Astrocyte (in vitro differentiated cells and primary cell): ENCODE measurements around the gene NDST3. TPM values are rescaled to one million over a fixed set of nuclear protein-coding genes. Genes with fewer than 3 reads are reported as not detected.

Experiments
- DNase-seq: peaks from one replicate; pipeline ENCODE4 v3.0.0-alpha.2; 2010; ENCODE audit warnings: low read depth
- FAIRE-seq: peaks from 2 replicates; lab custom pipeline; 2011; peaks lifted over from hg19 to GRCh38; lab: Jason Lieb, UNC
- H2AFZ ChIP-seq: 2 replicates; pipeline ENCODE4 v1.6.0; 2012; ENCODE audit warnings: low read depth, low read length, inconsistent platforms
- H3K27ac ChIP-seq: 2 replicates; pipeline ENCODE4 v1.5.1; 2011; ENCODE audit warnings: low read depth, low read length, inconsistent platforms
- H3K27me3 ChIP-seq: 2 replicates; pipeline ENCODE4 v1.6.0; 2011; ENCODE audit warnings: low read length, inconsistent platforms; ENCODE audit not compliant: insufficient read depth
- H3K36me3 ChIP-seq: 2 replicates; pipeline ENCODE4 v1.5.1; 2011; ENCODE audit warnings: low read length, inconsistent platforms; ENCODE audit not compliant: insufficient read depth
- H3K4me1 ChIP-seq: 2 replicates; pipeline ENCODE4 v1.5.1; 2011; ENCODE audit warnings: low read length, inconsistent platforms; ENCODE audit not compliant: insufficient read depth
- H3K4me2 ChIP-seq: 2 replicates; pipeline ENCODE4 v1.6.0; 2012; ENCODE audit warnings: low read length, inconsistent platforms
- H3K4me3 ChIP-seq: 2 replicates; pipeline ENCODE4 v1.5.1; 2011; ENCODE audit warnings: low read depth, mild to moderate bottlenecking, low read length, inconsistent platforms; ENCODE audit not compliant: insufficient read depth
- H3K79me2 ChIP-seq: 2 replicates; pipeline ENCODE4 v1.6.0; 2012; ENCODE audit warnings: mild to moderate bottlenecking, low read length, inconsistent platforms; ENCODE audit not compliant: insufficient read depth
- H3K9ac ChIP-seq: 2 replicates; pipeline ENCODE4 v1.6.0; 2012; ENCODE audit warnings: mild to moderate bottlenecking, low read length, inconsistent platforms
- H3K9me3 ChIP-seq: 2 replicates; pipeline ENCODE4 v1.5.1; 2012; ENCODE audit warnings: low read depth, mild to moderate bottlenecking, low read length, inconsistent platforms; ENCODE audit not compliant: insufficient read depth
- H4K20me1 ChIP-seq: 2 replicates; pipeline ENCODE4 v1.6.0; 2012; ENCODE audit warnings: low read length, inconsistent platforms; ENCODE audit not compliant: insufficient read depth
- H3K27ac Mint-ChIP-seq: one replicate; pipeline ENCODE4 v1.8.0; 2021; ENCODE audit warnings: mild to moderate bottlenecking, mixed read lengths; ENCODE audit not compliant: unreplicated experiment
- H3K27me3 Mint-ChIP-seq: one replicate; pipeline ENCODE4 v1.8.0; 2021; ENCODE audit warnings: low read depth, mixed read lengths; ENCODE audit not compliant: unreplicated experiment
- H3K36me3 Mint-ChIP-seq: one replicate; pipeline ENCODE4 v1.8.0; 2021; ENCODE audit warnings: low read depth, mixed read lengths; ENCODE audit not compliant: unreplicated experiment
- H3K4me1 Mint-ChIP-seq: one replicate; pipeline ENCODE4 v1.8.0; 2021; ENCODE audit warnings: low read depth, mixed read lengths; ENCODE audit not compliant: unreplicated experiment
- H3K4me3 Mint-ChIP-seq: one replicate; pipeline ENCODE4 v1.8.0; 2021; ENCODE audit warnings: mild to moderate bottlenecking, moderate library complexity, mixed read lengths; ENCODE audit not compliant: unreplicated experiment
- H3K9me3 Mint-ChIP-seq: one replicate; pipeline ENCODE4 v1.8.0; 2021; ENCODE audit warnings: mild to moderate bottlenecking, mixed read lengths; ENCODE audit not compliant: unreplicated experiment
- CTCF ChIP-seq: IDR thresholded peaks from 2 replicates; pipeline ENCODE4 v1.5.1; 2011; ENCODE audit warnings: low read depth, mild to moderate bottlenecking, inconsistent platforms, low read length, moderate library complexity; ENCODE audit not compliant: insufficient read depth
- EZH2 ChIP-seq: IDR thresholded peaks from 2 replicates; pipeline ENCODE4 v1.6.1; 2012; ENCODE audit warnings: mild to moderate bottlenecking, low read length, inconsistent platforms; ENCODE audit not compliant: insufficient read depth
- total RNA-seq: library from RNA; stranded (reverse); gene quantifications from 2 replicates; pipeline ENCODE4 v1.2.1, GENCODE V29; 2021

NDST3 gene
- total RNA-seq, 1 donor from 2014 or later: 0.57 TPM

- peaks cover 2% of the 10 kb centered on the region for H3K4me1 Mint-ChIP-seq
- Histone ChIP-seq H3K4me2 (no peak overlapping the region), H2AFZ (no peak overlapping the region), H3K27me3 (peaks cover 3% of the 10 kb centered on the region), H4K20me1 (no peaks in the 10 kb centered on the region), H3K36me3 (no peaks in the 10 kb centered on the region), H3K27ac (no peak overlapping the region), H3K79me2 (no peaks in the 10 kb centered on the region), H3K9me3 (no peaks in the 10 kb centered on the region), H3K4me3 (no peak overlapping the region), H3K4me1 (no peaks in the 10 kb centered on the region), H3K9ac (no peak overlapping the region)
- no peak for DNase-seq
- H3K36me3 Mint-ChIP-seq: no peaks in the 10 kb centered on the region
- H3K27me3 Mint-ChIP-seq: peaks cover 2% of the 10 kb centered on the region
- no peak overlapping the region for H3K27ac Mint-ChIP-seq
- TF ChIP-seq CTCF: no peak
- TF ChIP-seq EZH2: no peak
- no peaks in the 10 kb centered on the region for H3K9me3 Mint-ChIP-seq
- H3K4me3 Mint-ChIP-seq: no peak overlapping the region
- no peak for FAIRE-seq
Observed at GRCh38 chr4:118124997-118125396, 90.7 kb downstream of the NDST3 start.

GRCh38 chr4:118139241-118139640 lies 105.0 kb downstream of the NDST3 start:
- Histone ChIP-seq H3K79me2 (no peaks in the 10 kb centered on the region), H2AFZ (no peak overlapping the region), H3K9me3 (no peaks in the 10 kb centered on the region), H3K4me3 (no peak overlapping the region), H3K27me3 (no peaks in the 10 kb centered on the region), H3K4me1 (no peaks in the 10 kb centered on the region), H3K36me3 (no peaks in the 10 kb centered on the region), H4K20me1 (no peaks in the 10 kb centered on the region), H3K9ac (no peak overlapping the region), H3K4me2 (no peak overlapping the region), H3K27ac (no peak overlapping the region)
- TF ChIP-seq CTCF: no peak
- TF ChIP-seq EZH2: no peak
- H3K27me3 Mint-ChIP-seq: no peaks in the 10 kb centered on the region
- H3K4me1 Mint-ChIP-seq: no peaks in the 10 kb centered on the region
- no peaks in the 10 kb centered on the region for H3K9me3 Mint-ChIP-seq
- no peak overlapping the region for H3K4me3 Mint-ChIP-seq
- H3K36me3 Mint-ChIP-seq: no peaks in the 10 kb centered on the region
- H3K27ac Mint-ChIP-seq: no peak overlapping the region
- FAIRE-seq: no peak
- no peak for DNase-seq

GRCh38 chr4:118141240-118141639 lies 107.0 kb downstream of the NDST3 start:
- H3K27me3 ChIP-seq: no peaks in the 10 kb centered on the region
- H3K9ac ChIP-seq: no peak overlapping the region
- no peak for FAIRE-seq
- H3K27ac ChIP-seq: no peak overlapping the region
- H3K9me3 Mint-ChIP-seq: no peaks in the 10 kb centered on the region
- no peaks in the 10 kb centered on the region for H3K27me3 Mint-ChIP-seq
- no peak for TF ChIP-seq CTCF
- TF ChIP-seq EZH2: no peak
- H3K4me1 Mint-ChIP-seq: no peaks in the 10 kb centered on the region
- H3K4me3 ChIP-seq: no peak overlapping the region
- no peaks in the 10 kb centered on the region for H4K20me1 ChIP-seq
- no peak overlapping the region for H3K4me3 Mint-ChIP-seq
- DNase-seq: no peak
- H3K79me2 ChIP-seq: no peaks in the 10 kb centered on the region
- no peak overlapping the region for H3K4me2 ChIP-seq
- no peaks in the 10 kb centered on the region for H3K4me1 ChIP-seq
- no peak overlapping the region for H2AFZ ChIP-seq
- H3K9me3 ChIP-seq: no peaks in the 10 kb centered on the region
- no peaks in the 10 kb centered on the region for H3K36me3 ChIP-seq
- no peaks in the 10 kb centered on the region for H3K36me3 Mint-ChIP-seq
- H3K27ac Mint-ChIP-seq: peak overlapping the region; percentile 14
